ENCODE results near the gene SVOP.

- no peak for TF ChIP-seq CTCF (IDR thresholded peaks at IDR 0.05; ENCODE audit: insufficient read depth, low read depth, low read length)
- TF ChIP-seq EZH2 (IDR thresholded peaks at IDR 0.05; ENCODE audit: insufficient read depth, low read length): no peak
These were observed 58.6 kb downstream of the SVOP start for GRCh38 chr12:108962256-108962655.

Measured in astrocyte (in vitro differentiated cells and primary cell).